ENCODE results near the gene EDNRB.
"Not testable (repeated sequence)": the region's sequence is repeated elsewhere in the genome, so short reads cannot be mapped to it uniquely, and the experiment has no call there.

The EDNRB gene

DNA sequence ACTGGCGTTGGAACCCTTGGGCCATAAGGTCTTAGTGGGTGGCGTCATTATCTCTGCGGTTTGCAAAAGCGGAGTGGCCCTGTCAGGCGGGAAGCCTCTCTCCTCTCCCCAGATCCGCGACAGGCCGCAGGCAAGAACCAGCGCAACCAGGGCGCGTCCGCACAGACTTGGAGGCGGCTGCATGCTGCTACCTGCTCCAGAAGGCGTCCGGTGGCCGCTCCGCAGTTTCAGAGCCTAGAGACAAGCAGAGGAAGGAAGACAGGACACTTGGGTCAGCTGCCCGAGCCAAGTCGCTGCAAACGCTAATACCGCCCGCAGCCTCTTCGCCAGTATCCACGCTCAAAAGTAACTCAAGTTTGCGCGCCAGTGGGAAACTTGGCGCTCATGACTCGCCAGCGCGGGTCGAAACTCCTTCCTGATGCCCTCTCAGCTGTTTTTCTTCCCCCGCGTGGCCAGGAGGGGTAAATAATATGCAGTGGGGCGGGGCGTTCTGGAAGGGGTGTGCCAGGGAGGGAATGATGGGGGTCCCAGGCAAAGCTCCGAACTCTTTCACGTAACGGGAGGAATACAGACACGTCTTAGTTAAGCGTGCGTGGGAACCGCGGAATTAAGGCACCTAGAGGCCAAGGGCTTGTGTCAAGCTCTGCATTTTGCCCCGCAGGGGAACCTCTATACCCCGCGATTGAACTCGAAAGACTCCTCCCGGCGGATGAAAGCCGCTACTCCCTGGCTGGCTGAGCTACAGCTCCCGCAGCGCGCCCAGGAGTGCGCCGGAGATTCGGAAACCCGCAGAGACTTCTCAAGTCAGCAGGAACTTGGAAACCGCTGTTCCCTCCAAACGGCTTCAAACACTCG is at the start of gene EDNRB:
EDNRB (minus strand) TSS at position 441 of the 855 bp plus-strand sequence; CDS start at position 183, 258 bp downstream.
- Histone ChIP-seq H3K4me1 (ENCODE audit: insufficient read depth, low read length) (peaks cover 8% of the 10 kb centered on the region), H3K27ac (ENCODE audit: low read depth, low read length) (no peak within 1 kb of the TSS), H3K9ac (ENCODE audit: low read length) (no peak within 1 kb of the TSS), H3K36me3 (ENCODE audit: insufficient read depth, low read length) (no peaks in the 10 kb centered on the region), H3K4me3 (ENCODE audit: low read depth in 1 of 2, low read length in 2 of 2) (peak within 1 kb of the TSS; percentile 31 to 61), H3K9me3 (ENCODE audit: low read length) (no peaks in the 10 kb centered on the region), H3K27me3 (ENCODE audit: control insufficient read depth in 1 of 2, insufficient read depth in 2 of 2, low read length in 2 of 2) (peaks cover 0 to 7% of the 10 kb centered on the region in 2 donors)

DNA sequence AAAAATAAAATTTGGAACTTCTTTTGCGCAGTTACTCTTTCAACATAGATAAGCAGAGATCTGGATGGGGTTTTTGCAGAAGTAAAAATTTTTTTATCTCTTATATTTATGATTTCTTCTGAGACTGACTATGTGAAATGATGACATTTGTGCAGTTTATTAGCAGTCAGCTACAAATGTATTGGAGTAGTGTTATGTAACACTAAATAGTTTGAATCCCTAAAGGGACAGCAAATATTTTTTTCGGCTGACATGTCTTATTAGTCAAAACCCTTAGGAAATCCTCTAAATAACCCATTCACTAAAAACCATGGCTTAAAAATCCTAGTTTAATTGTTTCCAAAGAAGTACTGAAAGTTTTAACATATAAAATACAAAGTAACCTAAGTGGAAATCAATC is 48.0 kb upstream of the EDNRB start:
- H3K27me3 ChIP-seq (ENCODE audit: control insufficient read depth in 1 of 2, insufficient read depth in 2 of 2, low read length in 2 of 2): no peaks in the 10 kb centered on the region
- H3K9me3 ChIP-seq (ENCODE audit: low read length): no peaks in the 10 kb centered on the region
- no peaks in the 10 kb centered on the region for H3K4me1 ChIP-seq (ENCODE audit: insufficient read depth, low read length)
- H3K4me3 ChIP-seq (ENCODE audit: low read depth in 1 of 2, low read length in 2 of 2): no peak overlapping the region
- H3K27ac ChIP-seq (ENCODE audit: low read depth, low read length): no peak overlapping the region
- H3K9ac ChIP-seq (ENCODE audit: low read length): no peak overlapping the region
- no peaks in the 10 kb centered on the region for H3K36me3 ChIP-seq (ENCODE audit: insufficient read depth, low read length)

DNA sequence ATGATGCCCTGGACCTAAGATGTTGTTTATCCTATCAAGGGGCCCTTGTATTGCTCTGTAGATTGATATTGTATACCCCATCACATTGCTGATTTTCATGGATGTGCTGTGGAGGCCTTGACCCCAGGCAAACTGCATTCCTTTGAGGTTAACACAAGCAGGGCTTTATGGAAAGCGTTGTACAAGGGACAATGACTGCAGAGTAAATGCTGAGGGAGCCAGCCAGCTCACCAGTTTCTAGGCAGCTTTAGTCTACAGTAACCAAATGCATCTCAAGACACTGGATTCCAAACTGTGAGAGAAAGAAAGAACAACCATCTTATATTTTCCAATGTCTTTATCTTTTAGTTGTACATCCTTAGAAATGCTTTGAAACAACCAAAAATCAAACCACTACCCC is 34.1 kb upstream of the EDNRB start:
- Histone ChIP-seq H3K9me3 (ENCODE audit: low read length) (no peaks in the 10 kb centered on the region), H3K4me1 (ENCODE audit: insufficient read depth, low read length) (no peaks in the 10 kb centered on the region), H3K36me3 (ENCODE audit: insufficient read depth, low read length) (no peaks in the 10 kb centered on the region), H3K27ac (ENCODE audit: low read depth, low read length) (no peak overlapping the region), H3K27me3 (ENCODE audit: control insufficient read depth in 1 of 2, insufficient read depth in 2 of 2, low read length in 2 of 2) (no peaks in the 10 kb centered on the region), H3K4me3 (ENCODE audit: low read depth in 1 of 2, low read length in 2 of 2) (no peak overlapping the region), H3K9ac (ENCODE audit: low read length) (no peak overlapping the region)

DNA sequence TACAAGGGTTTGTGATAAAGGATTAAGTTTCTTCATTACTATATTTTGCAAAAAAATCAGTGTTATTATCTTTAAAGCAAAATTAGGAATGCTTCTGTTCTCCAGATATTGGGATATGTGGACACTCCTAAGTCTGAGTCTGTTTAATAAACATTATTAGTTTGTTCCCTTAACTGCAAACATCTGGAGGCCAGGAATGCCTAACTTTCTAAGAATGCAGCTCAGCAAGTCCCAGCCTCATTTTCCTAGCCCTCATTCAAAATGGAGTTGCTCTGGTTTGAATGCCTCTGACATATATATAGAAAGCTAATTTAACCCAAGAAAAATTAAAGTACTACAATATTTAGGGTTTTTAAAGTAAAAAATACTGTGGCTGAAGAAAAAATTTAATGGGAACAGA is 33.6 kb upstream of the EDNRB start:
- Histone ChIP-seq H3K9ac (ENCODE audit: low read length) (no peak overlapping the region), H3K27ac (ENCODE audit: low read depth, low read length) (no peak overlapping the region), H3K4me3 (ENCODE audit: low read depth in 1 of 2, low read length in 2 of 2) (no peak overlapping the region), H3K27me3 (ENCODE audit: control insufficient read depth in 1 of 2, insufficient read depth in 2 of 2, low read length in 2 of 2) (no peaks in the 10 kb centered on the region), H3K9me3 (ENCODE audit: low read length) (no peaks in the 10 kb centered on the region), H3K4me1 (ENCODE audit: insufficient read depth, low read length) (no peaks in the 10 kb centered on the region), H3K36me3 (ENCODE audit: insufficient read depth, low read length) (no peaks in the 10 kb centered on the region)

DNA sequence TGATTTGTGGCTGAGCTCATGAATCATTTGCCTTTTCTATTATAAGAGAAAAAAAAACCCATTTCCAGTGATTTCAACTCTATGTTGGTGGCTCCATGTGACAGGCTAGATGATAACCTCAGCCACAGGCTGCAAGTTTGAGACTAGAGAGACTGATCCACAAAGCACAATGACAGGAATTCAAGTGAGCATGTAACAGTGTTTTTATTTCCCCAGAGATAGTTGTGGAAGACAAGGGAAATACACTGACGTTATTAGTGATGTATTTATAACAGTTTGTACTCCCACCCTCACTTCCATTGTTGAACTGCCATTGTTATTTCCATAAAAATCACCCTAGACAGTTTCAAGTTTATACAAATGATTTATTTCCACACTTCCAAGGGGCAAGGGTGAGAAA is 27.9 kb upstream of the EDNRB start:
- no peaks in the 10 kb centered on the region for H3K9me3 ChIP-seq (ENCODE audit: low read length)
- no peaks in the 10 kb centered on the region for H3K36me3 ChIP-seq (ENCODE audit: insufficient read depth, low read length)
- H3K4me1 ChIP-seq (ENCODE audit: insufficient read depth, low read length): no peaks in the 10 kb centered on the region
- H3K27ac ChIP-seq (ENCODE audit: low read depth, low read length): no peak overlapping the region
- no peak overlapping the region for H3K9ac ChIP-seq (ENCODE audit: low read length)
- no peaks in the 10 kb centered on the region for H3K27me3 ChIP-seq (ENCODE audit: control insufficient read depth in 1 of 2, insufficient read depth in 2 of 2, low read length in 2 of 2)
- H3K4me3 ChIP-seq (ENCODE audit: low read depth in 1 of 2, low read length in 2 of 2): no peak overlapping the region

DNA sequence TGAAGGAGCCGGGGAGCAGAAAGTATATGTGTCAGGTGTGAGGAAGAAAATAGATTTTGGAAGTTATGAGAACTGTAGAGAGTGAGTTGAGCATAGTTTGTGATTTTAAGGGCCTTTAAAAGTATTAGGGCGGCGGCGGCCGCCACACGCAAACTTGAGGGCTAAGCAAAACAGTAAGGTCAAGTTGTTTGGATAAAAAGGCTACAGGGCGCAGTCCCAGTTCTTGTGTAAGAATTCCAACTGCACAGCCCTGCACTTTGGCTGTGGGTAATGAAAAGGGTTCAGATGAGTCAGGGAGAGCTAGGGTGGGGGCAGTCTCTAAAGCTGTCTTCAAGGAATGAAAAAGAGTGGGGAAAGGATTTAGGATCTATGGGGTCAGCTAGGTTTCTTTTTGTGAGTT is 16.4 kb upstream of the EDNRB start:
- H3K27ac ChIP-seq (ENCODE audit: low read depth, low read length); H3K36me3 ChIP-seq (ENCODE audit: insufficient read depth, low read length); H3K9me3 ChIP-seq (ENCODE audit: low read length); H3K4me1 ChIP-seq (ENCODE audit: insufficient read depth, low read length); H3K27me3 ChIP-seq (ENCODE audit: control insufficient read depth in 1 of 2, insufficient read depth in 2 of 2, low read length in 2 of 2); H3K4me3 ChIP-seq (ENCODE audit: low read depth in 1 of 2, low read length in 2 of 2); H3K9ac ChIP-seq (ENCODE audit: low read length): not testable (repeated sequence)

DNA sequence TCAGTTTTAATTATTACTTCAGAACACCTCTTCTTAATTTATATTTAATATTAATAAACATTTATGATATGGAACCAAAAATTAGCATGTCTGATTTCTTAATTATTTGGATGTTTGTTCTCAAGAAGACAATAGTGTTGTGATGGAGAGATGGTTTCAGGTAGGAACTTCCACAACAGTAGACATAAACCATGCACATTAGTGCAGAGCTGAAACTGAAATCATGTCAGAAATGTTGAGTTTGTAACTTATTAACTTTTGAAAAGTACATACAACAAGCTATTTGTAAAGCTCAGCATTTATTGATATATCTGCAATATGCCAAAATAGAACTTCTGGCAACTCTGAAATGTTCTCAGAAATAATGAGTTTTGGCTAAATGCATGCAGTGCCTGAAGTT is 11.8 kb upstream of the EDNRB start:
- Histone ChIP-seq H3K27me3 (ENCODE audit: control insufficient read depth in 1 of 2, insufficient read depth in 2 of 2, low read length in 2 of 2) (no peaks in the 10 kb centered on the region), H3K27ac (ENCODE audit: low read depth, low read length) (no peak overlapping the region), H3K9me3 (ENCODE audit: low read length) (no peaks in the 10 kb centered on the region), H3K9ac (ENCODE audit: low read length) (no peak overlapping the region), H3K4me1 (ENCODE audit: insufficient read depth, low read length) (no peaks in the 10 kb centered on the region), H3K36me3 (ENCODE audit: insufficient read depth, low read length) (no peaks in the 10 kb centered on the region), H3K4me3 (ENCODE audit: low read depth in 1 of 2, low read length in 2 of 2) (no peak overlapping the region)

DNA sequence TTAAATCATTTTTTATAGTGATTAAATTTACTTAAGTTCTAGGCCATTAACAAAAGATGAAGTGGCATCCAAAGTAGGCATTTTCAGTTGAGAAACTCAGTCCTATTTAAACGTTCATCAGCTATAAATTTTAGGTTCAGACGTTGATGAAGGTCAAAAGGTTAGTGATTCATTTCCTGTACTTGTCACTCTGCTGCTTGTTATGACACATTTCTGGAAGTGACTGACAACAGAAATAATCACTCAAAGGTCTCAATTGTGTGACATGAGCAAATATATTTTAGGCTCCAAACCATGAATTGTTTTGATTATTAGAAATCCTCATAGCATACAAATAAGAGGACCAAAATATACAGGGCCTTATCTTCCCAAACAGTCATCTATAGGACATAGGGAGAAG is 10.3 kb upstream of the EDNRB start:
- H3K9ac ChIP-seq (ENCODE audit: low read length): no peak overlapping the region
- no peaks in the 10 kb centered on the region for H3K4me1 ChIP-seq (ENCODE audit: insufficient read depth, low read length)
- no peaks in the 10 kb centered on the region for H3K27me3 ChIP-seq (ENCODE audit: control insufficient read depth in 1 of 2, insufficient read depth in 2 of 2, low read length in 2 of 2)
- no peak overlapping the region for H3K27ac ChIP-seq (ENCODE audit: low read depth, low read length)
- H3K4me3 ChIP-seq (ENCODE audit: low read depth in 1 of 2, low read length in 2 of 2): no peak overlapping the region
- H3K9me3 ChIP-seq (ENCODE audit: low read length): no peaks in the 10 kb centered on the region
- H3K36me3 ChIP-seq (ENCODE audit: insufficient read depth, low read length): no peaks in the 10 kb centered on the region

DNA sequence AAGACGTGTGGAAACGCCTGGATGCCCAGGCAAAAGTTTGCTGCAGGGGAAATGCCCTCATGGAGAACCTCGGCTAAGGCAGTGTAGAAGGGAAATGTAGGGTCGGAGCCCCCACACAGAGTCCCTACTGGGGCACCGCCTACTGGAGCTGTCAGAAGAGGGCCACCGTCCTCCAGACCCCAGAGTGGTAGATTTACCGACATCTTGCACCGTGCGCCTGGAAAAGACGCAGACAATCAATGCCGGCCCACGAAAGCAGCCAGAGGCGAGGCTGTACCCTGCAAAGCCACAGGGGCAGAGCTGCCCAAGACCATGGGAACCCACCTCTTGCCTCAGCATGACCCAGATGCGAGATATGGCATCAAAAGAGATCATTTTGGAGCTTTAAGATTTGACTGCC is 7.0 kb upstream of the EDNRB start:
- H3K27me3 ChIP-seq (ENCODE audit: control insufficient read depth in 1 of 2, insufficient read depth in 2 of 2, low read length in 2 of 2): no peaks in the 10 kb centered on the region
- H3K4me1 ChIP-seq (ENCODE audit: insufficient read depth, low read length): no peaks in the 10 kb centered on the region
- H3K9ac ChIP-seq (ENCODE audit: low read length): no peak overlapping the region
- no peak overlapping the region for H3K4me3 ChIP-seq (ENCODE audit: low read depth in 1 of 2, low read length in 2 of 2)
- H3K9me3 ChIP-seq (ENCODE audit: low read length): no peaks in the 10 kb centered on the region
- no peaks in the 10 kb centered on the region for H3K36me3 ChIP-seq (ENCODE audit: insufficient read depth, low read length)
- no peak overlapping the region for H3K27ac ChIP-seq (ENCODE audit: low read depth, low read length)

DNA sequence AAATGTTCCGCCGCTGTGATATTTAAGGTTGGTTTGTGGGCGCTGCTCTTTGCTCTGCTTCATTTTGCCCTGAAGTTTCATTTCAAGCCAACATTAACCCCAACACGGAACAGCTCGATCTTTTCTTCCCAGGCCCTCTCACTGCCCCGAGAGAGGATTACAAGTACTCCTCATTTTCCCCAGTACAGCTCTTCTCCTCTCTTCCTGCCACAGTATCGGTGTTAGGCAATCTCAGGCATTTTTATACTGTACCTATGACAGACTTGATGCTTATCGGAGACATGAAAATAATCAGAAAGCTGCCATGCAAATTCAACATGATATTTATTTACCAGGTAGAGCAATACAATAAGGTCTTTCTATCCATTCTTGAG is 1.3 kb upstream of the EDNRB start:
- Histone ChIP-seq H3K9me3 (ENCODE audit: low read length) (no peaks in the 10 kb centered on the region), H3K9ac (ENCODE audit: low read length) (no peak overlapping the region), H3K27me3 (ENCODE audit: control insufficient read depth in 1 of 2, insufficient read depth in 2 of 2, low read length in 2 of 2) (peaks cover 0 to 7% of the 10 kb centered on the region in 2 donors), H3K4me3 (ENCODE audit: low read depth in 1 of 2, low read length in 2 of 2) (peak overlapping the region; percentile 31 to 61), H3K27ac (ENCODE audit: low read depth, low read length) (no peak overlapping the region), H3K4me1 (ENCODE audit: insufficient read depth, low read length) (peaks cover 8% of the 10 kb centered on the region), H3K36me3 (ENCODE audit: insufficient read depth, low read length) (no peaks in the 10 kb centered on the region)

DNA sequence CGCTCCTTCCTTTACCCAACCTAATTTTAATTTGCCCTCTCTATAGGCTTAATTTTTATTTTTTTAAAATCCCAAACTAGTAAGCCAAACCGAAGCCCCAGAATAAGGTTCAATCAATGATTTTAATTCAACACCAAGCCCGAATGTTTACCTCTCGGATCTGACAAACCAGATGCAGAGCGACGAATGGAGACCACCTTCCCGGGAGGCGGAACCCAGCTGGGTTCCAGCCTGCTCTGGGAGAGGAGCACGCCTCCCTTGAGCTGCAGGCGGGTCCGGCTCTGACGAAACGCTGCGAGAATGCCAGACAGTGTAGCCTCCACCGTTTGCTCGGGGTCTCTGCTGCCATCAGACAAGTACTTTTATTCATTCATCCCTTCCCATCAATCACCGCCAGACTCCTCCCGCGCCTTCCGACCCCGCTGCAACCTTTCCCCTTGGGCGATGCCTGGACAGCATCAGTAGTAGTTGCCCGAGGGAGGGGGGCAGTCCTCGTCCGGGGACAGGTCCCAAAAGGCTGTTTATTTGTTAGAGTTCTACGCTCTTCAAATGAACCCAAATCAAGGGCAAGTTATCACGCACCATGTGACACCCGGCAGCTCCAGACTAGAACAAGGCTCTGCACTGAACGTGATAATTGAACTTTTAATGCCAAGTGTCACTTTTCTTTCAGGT is 752 bp upstream of the EDNRB start:
- Histone ChIP-seq H3K27me3 (ENCODE audit: control insufficient read depth in 1 of 2, insufficient read depth in 2 of 2, low read length in 2 of 2) (peaks cover 0 to 7% of the 10 kb centered on the region in 2 donors), H3K27ac (ENCODE audit: low read depth, low read length) (no peak overlapping the region), H3K4me3 (ENCODE audit: low read depth in 1 of 2, low read length in 2 of 2) (peak overlapping the region; percentile 31 to 61), H3K9me3 (ENCODE audit: low read length) (no peaks in the 10 kb centered on the region), H3K36me3 (ENCODE audit: insufficient read depth, low read length) (no peaks in the 10 kb centered on the region), H3K9ac (ENCODE audit: low read length) (no peak overlapping the region), H3K4me1 (ENCODE audit: insufficient read depth, low read length) (peaks cover 8% of the 10 kb centered on the region)

DNA sequence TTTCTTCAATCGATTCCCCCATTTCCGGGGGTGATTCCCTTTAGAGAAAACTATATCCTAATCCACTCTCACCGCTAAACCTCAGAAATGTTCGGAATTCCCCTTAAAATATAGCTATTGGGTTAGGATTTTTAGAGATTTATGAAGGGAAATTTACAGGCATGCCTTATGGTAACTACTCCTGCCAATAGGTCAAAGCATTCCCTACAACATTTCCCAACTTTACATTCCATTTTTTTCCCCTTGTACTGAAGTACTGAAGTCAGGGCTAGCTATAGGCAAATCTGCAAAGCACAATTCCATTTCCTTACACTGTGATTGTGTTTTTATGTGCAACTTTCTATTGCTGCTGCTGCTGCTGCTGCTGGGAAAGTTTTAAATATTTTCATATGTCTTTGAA is 2.1 kb downstream of the EDNRB start:
- Histone ChIP-seq H3K9ac (ENCODE audit: low read length) (no peak overlapping the region), H3K9me3 (ENCODE audit: low read length) (no peaks in the 10 kb centered on the region), H3K27ac (ENCODE audit: low read depth, low read length) (no peak overlapping the region), H3K36me3 (ENCODE audit: insufficient read depth, low read length) (no peaks in the 10 kb centered on the region), H3K4me1 (ENCODE audit: insufficient read depth, low read length) (peaks cover 8% of the 10 kb centered on the region), H3K4me3 (ENCODE audit: low read depth in 1 of 2, low read length in 2 of 2) (no peak overlapping the region), H3K27me3 (ENCODE audit: control insufficient read depth in 1 of 2, insufficient read depth in 2 of 2, low read length in 2 of 2) (peaks cover 0 to 7% of the 10 kb centered on the region in 2 donors)

All from muscle layer of colon (tissue), 2 donors.